DMS79 (cell line): ENCODE results near the gene USP4.
"Not testable (repeated sequence)": the region's sequence is repeated elsewhere in the genome, so short reads cannot be mapped to it uniquely, and the experiment has no call there.

Experiments used
- DNase-seq: peaks from one replicate; lab custom pipeline; 2025; lab: John Stamatoyannopoulos, UW

Gene USP4, protein sequence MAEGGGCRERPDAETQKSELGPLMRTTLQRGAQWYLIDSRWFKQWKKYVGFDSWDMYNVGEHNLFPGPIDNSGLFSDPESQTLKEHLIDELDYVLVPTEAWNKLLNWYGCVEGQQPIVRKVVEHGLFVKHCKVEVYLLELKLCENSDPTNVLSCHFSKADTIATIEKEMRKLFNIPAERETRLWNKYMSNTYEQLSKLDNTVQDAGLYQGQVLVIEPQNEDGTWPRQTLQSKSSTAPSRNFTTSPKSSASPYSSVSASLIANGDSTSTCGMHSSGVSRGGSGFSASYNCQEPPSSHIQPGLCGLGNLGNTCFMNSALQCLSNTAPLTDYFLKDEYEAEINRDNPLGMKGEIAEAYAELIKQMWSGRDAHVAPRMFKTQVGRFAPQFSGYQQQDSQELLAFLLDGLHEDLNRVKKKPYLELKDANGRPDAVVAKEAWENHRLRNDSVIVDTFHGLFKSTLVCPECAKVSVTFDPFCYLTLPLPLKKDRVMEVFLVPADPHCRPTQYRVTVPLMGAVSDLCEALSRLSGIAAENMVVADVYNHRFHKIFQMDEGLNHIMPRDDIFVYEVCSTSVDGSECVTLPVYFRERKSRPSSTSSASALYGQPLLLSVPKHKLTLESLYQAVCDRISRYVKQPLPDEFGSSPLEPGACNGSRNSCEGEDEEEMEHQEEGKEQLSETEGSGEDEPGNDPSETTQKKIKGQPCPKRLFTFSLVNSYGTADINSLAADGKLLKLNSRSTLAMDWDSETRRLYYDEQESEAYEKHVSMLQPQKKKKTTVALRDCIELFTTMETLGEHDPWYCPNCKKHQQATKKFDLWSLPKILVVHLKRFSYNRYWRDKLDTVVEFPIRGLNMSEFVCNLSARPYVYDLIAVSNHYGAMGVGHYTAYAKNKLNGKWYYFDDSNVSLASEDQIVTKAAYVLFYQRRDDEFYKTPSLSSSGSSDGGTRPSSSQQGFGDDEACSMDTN

DNA sequence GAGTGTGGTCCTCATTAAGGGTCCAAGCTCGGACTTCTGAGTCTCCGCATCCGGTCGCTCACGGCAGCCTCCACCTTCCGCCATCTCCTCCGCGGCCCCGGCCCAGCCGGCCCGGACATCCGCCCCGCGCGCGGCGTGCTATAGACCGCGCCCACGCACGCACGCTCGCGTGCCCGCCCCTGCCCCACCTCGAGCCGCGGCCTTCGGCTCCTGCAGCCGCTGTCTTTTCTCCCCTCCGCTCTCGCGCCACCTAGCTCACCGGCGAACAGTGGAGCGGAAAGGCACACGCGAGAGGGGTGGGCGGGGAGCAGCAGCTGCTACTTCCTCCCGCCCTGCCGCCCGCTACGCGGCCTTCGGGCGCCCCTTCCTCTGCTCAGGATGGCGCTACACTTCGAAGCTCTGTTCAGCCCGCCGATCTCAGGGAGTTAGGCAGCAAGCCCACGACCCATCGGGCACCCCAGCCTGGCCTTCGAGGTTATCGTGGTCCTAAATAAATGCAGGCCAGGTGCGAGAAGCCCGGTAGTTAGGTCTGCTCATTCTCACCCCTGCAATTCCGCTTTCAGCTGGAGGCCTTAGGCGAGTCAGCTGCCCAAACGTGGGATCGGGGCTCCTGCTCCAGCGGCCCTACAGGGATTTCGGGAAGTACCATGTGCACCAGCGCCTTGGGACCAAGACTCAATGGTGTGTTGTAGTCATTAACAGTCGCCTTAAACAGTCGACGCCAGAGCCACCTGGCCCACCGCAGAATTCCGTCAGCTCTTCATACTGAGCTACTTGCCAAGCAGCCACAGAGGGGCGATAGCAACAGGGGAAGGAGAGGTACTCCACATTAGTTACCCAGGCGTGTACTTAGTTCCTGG is at the start of gene USP4:
Gene USP4, minus strand, starts transcription at position 113 of the 860 bp plus-strand sequence. Its CDS starts 29 bp downstream, at position 84.
- peak; percentile 61 for DNase-seq

DNA sequence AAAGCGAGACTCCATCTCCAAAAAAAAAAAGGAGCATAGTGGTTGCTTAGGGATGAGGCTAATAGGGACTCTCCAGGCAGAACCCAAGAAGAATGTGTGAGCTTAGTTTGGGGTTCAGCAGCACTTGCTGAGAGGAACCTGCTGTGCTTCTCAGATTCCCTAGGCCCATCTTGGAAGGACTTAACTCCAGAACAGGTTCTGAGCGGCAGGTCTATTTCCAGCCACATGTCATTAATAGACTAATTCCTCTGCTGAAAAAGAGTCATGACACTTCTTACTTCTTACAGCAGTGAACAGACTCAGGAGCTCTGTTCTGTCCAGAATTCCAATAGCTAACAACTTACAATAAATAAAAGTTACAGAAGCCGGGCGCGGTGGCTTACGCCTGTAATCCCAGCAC is 49.4 kb upstream of the USP4 start:
- no peak for DNase-seq

DNA sequence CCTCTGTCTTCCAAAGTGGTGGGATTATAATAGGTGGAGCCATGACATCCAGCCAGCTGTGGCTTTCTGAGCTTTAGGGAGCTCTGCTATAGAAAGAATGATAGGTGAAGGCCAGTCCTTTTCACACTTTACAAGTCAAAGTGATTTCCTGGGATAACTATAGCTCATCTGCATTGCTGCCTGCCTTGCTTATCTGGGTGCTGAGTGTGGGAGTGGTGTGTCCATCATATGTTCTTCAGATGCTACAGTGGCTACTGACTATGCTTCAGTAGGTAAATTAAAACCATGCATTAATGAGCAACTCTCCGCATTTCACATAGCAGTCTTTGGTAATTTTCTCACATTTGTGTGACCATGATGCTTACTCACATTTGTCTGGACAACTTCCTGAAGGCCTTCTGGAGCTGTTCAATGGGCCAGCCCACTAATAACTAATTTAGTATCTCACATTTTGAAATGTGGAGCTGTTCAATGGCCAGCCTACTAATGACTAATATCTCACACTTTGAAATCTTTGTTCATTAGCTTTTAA is 48.5 kb upstream of the USP4 start:
- no peak for DNase-seq

DNA sequence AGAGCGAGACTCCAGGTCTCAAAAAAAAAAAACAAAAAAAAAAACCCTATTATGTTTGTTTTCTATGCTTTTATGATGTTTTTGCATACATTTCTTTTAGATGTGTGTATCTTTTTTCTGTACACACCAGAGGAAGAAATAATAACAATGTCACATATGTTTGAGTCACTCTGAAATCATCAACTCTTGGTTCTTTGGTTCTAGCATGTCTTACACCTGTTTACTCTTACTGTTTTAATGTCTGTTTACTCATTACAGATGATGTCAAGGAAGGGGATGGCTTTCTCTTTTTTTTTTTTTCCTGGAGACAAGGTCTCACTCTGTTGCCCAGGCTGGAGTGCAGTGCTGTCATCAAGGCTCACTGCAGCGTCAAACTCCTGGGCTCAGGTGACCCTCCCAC is 47.9 kb upstream of the USP4 start:
- no peak for DNase-seq

DNA sequence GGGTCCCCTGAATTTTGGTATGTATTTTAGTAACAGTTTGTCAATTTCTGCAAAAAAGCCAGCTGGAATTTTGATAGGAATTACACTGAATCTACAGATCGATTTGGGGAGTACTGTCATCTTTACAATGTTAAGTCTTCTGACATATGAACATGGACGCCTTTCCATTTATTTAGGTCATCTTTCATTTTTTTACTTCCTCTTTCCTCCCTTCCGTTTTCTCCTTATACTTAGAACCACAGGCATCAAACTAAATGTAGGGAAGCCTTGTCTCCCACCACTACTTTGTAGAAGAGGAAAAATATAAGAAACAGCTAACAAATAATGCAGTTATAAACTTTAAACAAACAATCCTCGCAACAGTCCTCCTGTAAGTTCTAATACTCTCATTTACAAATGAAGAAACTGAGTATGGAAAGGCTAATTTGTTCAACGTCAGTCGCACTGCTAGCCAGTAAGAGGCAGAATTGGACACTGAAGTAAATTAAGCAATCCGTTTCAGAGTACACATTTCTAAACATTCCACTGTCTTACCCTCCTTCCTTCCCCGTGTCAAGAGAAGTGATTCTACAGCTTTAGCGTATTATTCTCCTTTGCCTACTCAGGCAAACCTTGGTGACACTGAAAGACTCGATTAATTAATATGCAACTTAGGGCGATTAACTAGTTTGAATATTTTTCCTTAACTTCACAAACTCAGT is 46.4 kb upstream of the USP4 start:
- DNase-seq, result no peak

DNA sequence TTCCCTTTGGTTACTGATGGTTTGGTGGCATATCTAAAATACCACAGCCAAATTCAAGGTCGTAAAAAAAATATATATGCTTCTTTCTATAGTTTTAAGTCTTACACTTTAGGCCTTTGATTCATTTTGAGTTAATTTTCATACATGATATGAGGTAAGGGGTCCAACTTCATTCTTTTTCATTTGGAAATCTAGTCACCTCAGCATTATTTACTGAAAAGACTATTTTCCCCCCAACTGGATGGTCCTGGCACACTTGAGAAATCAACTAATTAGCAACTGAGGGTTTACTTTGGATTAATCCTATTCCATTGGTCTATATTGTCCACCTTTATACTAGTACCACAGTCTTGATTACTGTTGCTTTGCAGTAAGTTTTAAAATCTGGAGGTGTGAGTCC is 45.8 kb upstream of the USP4 start:
- no peak for DNase-seq

DNA sequence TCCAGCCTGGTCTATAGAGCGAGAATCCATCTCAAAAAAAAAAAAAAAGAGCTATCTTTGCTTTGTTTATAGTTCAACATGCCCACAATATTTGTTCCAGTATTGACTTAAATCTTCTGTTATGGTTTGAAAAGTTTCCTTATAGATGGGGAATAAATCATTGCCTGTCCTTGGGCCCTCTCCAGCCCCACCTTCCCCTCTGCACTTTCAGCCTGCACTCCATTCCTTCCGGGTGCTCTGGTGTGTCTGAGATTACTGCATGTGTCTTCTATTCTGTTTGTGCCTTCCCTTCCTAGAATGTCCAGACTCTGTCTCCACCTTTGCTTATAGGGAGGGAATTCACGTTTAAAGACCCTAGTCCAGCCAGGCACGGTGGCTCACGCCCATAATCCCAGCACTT is 43.5 kb upstream of the USP4 start:
- DNase-seq, result no peak

DNA sequence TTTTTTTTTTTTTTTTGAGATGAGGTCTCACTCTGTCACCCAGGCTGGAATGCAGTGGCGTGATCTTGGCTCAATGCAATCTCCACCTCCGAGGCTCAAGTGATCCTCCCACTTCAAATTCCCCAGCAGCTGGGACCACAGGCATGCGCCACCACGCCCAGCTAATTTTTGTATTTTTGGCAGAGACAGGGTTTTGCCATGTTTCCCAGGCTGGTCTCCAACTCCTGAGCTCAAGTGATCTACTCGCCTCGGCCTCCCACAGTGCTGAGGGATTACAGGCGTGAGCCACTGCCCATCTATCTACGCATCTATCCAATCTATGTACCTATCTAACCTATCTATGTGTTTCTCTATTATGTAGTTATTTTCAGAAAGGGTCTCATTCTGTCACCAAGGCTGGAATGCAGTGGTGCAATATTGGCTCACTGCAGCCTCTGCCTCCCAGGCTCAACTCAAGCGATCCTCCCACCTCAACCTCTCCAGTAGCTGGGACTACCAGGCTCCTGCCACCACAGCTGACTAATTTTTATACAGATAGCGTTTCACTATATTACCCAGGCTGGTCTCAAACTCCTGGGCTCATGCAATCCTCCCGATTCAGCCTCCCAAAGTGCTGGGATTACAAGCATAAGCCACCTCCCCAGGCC is 38.5 kb upstream of the USP4 start:
- peak; percentile 6 for DNase-seq

DNA sequence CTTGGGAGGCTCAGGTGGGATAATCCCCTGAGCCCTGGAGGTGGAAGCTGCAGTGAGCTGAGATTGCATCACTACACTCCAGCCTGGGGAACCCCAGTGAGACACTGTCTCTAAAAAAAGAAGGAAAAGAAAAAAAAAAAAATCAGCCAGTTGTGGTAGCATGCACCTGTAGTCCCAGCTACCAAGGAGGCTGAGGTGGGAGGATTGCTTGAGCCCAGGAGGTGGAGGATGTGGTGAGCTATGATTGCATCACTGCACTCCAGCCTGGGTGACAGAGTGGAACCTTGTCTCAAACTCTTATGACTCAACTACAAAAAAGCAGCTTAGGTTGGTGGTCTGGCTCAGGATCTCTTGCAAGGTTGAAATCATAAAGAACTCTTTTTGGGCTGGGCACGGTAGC is 37.6 kb upstream of the USP4 start:
- no peak for DNase-seq

DNA sequence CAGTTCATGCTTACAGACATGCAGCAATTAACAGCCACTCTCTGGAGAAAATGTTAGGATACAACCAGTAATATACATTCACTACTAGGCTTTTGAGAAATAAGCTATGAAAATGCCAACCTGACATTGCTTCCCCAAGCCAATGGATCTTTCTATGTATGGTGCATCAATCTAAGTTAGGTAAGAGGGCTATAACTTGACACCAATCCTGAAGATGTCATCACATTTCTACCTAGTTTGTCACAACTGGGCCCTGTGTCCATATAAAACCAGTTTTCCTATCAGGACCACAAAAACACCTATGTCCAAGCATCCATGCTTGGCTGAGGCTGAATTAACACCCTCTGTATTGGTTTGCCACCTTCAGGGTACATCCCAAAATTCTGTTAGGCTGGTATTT is 32.1 kb upstream of the USP4 start:
- no peak for DNase-seq

DNA sequence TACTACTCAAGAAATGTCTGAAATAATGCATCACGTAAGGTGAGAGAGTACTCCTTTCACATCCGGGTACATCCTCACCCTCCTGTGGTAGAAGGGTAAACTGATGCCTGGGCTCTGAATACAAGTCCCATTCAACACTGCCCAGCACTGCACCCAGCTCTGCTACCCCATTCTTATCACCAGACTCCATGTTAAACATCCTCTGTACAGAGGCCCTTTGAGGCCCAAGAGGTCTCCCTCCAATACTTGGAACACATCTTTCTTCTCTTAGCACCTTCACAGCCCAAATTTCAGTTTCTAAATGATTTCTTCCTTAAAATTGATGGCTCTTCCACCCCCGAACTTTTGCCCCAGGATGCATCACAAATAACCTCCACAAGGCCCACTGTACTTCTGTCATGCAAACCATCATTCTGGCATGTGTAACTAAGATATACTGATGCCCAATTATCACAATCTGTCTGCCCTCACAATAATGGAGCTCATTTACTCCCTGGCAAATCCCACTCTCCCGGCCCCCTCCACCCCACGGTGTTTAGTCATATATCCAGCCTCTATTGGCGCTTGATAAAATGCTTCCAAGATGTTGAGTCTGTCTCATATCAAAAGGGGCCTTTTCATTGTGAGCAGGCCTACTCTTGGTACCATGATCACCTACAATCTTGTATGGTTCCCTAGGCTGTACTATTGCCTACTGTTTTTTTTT is 30.9 kb upstream of the USP4 start:
- DNase-seq, result no peak

DNA sequence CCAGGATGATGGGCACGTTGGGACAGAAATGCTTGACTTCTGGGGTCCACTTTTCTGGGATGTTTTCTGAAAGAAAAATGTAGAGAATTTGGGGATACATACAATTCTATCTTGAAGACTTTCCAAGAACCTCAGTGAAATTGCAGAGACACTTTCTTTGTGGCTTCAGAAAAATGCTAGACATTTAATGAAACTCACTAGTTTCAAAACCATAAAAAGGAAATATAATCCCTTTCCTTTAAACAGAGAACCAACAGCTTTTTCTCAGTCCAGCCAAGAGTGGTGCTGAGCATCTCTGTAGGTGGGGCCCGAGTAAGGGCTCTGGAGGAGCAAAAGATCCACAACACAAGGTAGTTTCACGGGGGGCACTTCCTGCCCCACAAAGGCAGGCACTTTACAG is 22.7 kb upstream of the USP4 start:
- DNase-seq, result no peak

DNA sequence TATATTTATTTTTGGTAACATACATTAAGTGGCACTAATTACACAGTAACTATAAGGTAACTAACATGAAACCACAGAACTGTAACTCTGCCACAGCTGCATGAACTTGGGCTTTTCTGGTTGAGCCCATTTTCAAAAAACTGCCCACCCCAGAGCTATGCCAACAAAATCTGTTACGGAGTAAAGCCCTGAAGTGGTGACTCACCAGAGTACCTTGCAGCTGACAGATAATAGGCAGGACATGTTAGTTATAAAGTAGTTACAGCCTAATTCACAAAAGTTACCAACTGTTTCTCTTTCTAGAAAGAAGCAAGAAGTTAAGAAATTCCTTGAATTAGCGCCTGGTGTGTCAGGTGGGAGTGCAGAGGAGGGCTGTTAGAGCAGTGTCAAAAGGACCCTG is 19.8 kb upstream of the USP4 start:
- no peak for DNase-seq

DNA sequence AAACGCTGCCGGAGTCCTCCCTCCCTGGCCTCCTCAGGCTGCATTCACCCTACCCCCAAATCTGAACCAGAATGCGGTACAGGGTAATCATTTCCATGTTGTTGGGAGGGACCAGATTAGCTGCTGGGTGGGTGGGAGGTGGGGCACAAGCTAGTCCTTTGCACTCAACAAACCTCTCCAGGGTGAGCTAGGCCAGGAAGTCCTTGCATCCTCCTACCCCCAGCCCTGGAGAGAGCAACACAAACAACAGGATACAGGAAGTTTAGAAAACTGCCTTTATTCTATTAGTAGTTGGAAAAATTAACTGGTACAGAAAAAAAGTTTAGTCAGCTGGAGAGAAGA is 19.0 kb upstream of the USP4 start:
- no peak for DNase-seq

DNA sequence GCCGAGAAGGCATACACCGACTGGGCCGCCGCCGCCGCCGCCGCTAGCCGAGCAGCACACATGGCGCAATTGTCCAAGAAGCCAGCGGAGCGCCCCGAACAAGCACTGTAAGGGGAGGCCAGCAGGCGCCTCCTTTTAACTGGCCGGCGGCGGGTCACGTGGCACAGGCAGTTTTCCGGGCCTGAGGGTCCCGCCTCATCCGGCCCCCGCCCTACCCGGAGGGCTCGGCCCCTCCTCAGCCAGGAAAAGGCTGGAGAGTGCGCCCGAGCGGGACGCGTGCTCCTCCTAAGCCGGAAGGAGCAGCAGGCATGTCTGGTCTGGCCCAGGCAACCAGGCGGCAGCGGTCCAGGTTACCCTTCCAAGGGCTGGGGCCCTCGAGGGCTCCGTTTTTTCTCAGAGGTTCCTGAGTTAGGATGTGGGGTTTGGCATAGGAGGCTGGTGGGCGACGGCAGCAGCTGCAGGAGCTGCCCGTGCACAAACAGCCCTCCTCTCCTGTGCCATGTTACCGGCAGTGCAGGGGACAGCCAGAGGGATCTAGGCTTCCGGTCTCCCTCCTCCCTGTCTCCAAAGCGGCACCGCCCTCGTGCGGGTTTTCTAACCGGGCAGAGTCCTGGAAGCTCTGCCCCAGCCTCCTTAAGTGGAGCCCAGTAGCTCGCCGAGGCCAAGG is 18.5 kb upstream of the USP4 start, which contains the start of gene GPX1:
Gene GPX1, minus strand, starts transcription at position 137 of the 667 bp plus-strand sequence. Its CDS starts 75 bp downstream, at position 62.
- DNase-seq, result peak; percentile 80

DNA sequence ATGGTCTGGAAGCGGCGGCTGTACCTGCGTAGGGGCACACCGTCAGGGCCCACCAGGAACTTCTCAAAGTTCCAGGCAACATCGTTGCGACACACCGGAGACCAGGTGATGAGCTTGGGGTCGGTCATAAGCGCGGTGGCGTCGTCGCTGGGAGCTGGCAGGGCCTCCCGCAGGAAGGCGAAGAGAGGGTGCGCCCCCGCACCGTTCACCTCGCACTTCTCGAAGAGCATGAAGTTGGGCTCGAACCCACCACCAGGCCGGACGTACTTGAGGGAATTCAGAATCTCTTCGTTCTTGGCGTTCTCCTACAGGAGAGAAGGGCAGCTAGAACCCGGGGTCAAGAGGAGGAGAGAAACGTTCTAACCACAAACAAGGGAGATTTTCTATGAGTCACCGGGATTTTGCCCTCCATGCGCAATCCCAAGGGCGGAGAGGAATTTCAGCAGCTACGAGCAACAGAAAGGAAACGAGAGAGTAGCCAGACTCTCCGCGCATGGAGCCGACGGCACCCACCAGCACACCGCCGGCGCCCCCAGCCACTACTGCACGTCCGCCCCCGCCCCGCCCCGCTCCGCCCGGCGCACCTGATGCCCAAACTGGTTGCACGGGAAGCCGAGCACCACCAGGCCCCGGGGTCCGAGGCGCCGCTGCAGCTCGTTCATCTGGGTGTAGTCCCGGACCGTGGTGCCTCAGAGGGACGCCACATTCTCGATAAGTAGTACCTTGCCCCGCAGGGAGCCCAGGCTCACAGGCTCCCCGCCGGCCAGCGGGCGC is 17.8 kb upstream of the USP4 start:
- not testable (repeated sequence) for DNase-seq

DNA sequence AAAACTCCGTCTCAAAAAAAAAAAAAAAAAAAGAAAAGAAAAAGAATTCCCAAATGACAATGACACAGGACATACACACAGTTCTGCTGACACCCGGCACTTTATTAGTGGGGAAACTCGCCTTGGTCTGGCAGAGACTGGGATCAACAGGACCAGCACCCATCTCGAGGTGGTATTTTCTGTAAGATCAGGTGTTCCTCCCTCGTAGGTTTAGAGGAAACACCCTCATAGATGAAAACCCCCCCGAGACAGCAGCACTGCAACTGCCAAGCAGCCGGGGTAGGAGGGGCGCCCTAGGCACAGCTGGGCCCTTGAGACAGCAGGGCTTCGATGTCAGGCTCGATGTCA is 17.2 kb upstream of the USP4 start:
- not testable (repeated sequence) for DNase-seq

DNA sequence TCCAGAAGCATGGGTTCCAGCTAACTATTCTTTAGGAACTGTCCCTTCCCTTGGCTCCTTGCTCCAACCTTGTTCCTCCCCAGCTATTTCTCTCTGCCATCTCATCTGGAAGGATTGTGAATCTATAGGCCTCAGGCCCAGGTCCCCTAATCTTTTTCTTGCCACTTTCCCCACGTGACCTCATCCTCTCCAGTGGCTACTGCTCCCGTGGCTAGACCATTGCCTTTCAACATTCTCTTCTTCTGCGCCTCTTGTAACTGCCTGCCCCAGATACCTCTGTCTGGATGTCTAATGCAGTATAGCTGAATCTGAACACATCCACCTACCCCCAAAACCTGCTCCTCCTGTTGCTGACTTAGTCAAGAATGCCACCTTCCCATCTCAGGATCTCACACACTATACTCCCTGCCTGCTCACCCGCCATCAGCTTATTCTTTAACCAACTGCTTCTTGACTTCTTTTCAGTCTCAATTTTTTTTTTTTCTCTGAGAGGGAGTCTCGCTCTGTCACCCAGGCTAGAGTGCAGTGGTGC is 13.1 kb upstream of the USP4 start:
- DNase-seq, result no peak
